ENCODE measurements around the gene PREX1. TPM values are rescaled to one million over a fixed set of nuclear protein-coding genes. Genes with fewer than 3 reads are reported as not detected.

The PREX1 gene
- total and polyA plus RNA-seq, 2 donors (not counting 3 experiments of a cell fraction or from before 2014, with no cell fraction given), result 51.3 to 72.9 TPM

DNA sequence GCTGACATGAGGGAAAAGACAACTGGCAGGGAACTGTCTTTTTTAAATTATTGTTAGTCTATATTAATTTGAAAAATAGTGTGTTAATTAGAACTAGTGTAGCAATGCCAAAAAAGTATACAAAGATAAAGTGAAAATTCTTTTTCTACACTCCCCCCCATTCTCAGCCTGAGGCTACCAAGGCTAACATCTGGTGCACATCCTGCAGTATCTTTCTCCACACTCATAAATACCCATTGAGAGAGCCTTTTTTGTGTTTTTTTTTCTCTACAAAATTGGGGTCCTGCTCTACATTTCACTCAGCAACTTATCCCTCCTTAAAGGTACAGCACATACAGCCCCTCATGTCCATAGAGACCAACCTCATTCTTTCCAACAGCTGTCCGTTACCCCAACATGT lies 20.7 kb downstream of the PREX1 start:
- Histone ChIP-seq H3K36me3 (ENCODE audit: control insufficient read depth in 2 of 2, extremely low read depth in 1 of 2, insufficient read depth in 2 of 2, low read length in 2 of 2) (no peaks in the 10 kb centered on the region), H3K4me1 (ENCODE audit: control insufficient read depth, extremely low read depth, insufficient read depth, low read length) (peaks cover 3% of the 10 kb centered on the region), H3K79me2 (ENCODE audit: control insufficient read depth, insufficient read depth, low read length) (peaks cover 98% of the 10 kb centered on the region), H3K9ac (replicated peaks; ENCODE audit: extremely low read depth, insufficient read depth, low read length) (no peak overlapping the region), H3K9me1 (replicated peaks; ENCODE audit: control insufficient read depth, extremely low read depth, insufficient read depth, low read length) (no peaks in the 10 kb centered on the region), H3K27ac (ENCODE audit: insufficient read depth, low read depth, low read length) (no peak overlapping the region), H3K4me3 (replicated peaks in 1 of 3; ENCODE audit: insufficient read depth in 1 of 3, low read depth in 1 of 3, low read length in 3 of 3) (no peak overlapping the region), H3K4me2 (ENCODE audit: insufficient read depth, low read length) (no peak overlapping the region), H3K27me3 (ENCODE audit: control insufficient read depth in 2 of 2, insufficient read depth in 2 of 2, low read length in 2 of 2) (no peaks in the 10 kb centered on the region), H3K9me3 (replicated peaks; ENCODE audit: control insufficient read depth, insufficient read depth, low read length) (no peaks in the 10 kb centered on the region), H4K20me1 (replicated peaks; ENCODE audit: control insufficient read depth, extremely low read depth, insufficient read depth, low read length) (peaks cover 2% of the 10 kb centered on the region), H2AFZ (ENCODE audit: low read depth, low read length) (no peak overlapping the region)
- CTCF ChIA-PET, result no interaction called here
- no peak for FAIRE-seq
- POLR2A ChIA-PET, result no interaction called here
- dilution Hi-C loops (cut with MboI; ENCODE audit: extremely low pct_ligation_motif_present, low sequenced_read_pairs), result no loop called here
- TF ChIP-seq FOS (IDR thresholded peaks at IDR 0.05; ENCODE audit: borderline replicate concordance, insufficient read depth, low read length) (no peak), MYC (IDR thresholded peaks at IDR 0.05; ENCODE audit: low read depth, low read length) (no peak), POLR2AphosphoS5 (IDR thresholded peaks at IDR 0.05; ENCODE audit: insufficient read depth, low read depth, low read length) (no peak), EZH2 (IDR thresholded peaks at IDR 0.05; ENCODE audit: borderline replicate concordance, low read depth, low read length, severe bottlenecking) (no peak), GATA2 (IDR thresholded peaks at IDR 0.05; ENCODE audit: insufficient read depth, insufficient read length, low read depth, low read length) (no peak), JUN (IDR thresholded peaks at IDR 0.05; ENCODE audit: borderline replicate concordance, insufficient read depth, insufficient read length, low read depth) (no peak), POLR2A (IDR thresholded peaks at IDR 0.05; ENCODE audit: low read depth, low read length) (no peak)
- TF ChIP-seq, protein P1, sequence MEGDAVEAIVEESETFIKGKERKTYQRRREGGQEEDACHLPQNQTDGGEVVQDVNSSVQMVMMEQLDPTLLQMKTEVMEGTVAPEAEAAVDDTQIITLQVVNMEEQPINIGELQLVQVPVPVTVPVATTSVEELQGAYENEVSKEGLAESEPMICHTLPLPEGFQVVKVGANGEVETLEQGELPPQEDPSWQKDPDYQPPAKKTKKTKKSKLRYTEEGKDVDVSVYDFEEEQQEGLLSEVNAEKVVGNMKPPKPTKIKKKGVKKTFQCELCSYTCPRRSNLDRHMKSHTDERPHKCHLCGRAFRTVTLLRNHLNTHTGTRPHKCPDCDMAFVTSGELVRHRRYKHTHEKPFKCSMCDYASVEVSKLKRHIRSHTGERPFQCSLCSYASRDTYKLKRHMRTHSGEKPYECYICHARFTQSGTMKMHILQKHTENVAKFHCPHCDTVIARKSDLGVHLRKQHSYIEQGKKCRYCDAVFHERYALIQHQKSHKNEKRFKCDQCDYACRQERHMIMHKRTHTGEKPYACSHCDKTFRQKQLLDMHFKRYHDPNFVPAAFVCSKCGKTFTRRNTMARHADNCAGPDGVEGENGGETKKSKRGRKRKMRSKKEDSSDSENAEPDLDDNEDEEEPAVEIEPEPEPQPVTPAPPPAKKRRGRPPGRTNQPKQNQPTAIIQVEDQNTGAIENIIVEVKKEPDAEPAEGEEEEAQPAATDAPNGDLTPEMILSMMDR (IDR thresholded peaks at IDR 0.05; ENCODE audit: extremely low read depth in 1 of 2, insufficient read depth in 1 of 2, low read depth in 1 of 2, low read length in 2 of 2), result no peak
- TF ChIP-seq, protein P2, sequence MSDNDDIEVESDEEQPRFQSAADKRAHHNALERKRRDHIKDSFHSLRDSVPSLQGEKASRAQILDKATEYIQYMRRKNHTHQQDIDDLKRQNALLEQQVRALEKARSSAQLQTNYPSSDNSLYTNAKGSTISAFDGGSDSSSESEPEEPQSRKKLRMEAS (IDR thresholded peaks at IDR 0.05; ENCODE audit: insufficient read depth, insufficient read length), result no peak
- intact Hi-C loops (cut with micrococcal nuclease), result no loop called here
- no peak for DNase-seq (ENCODE audit: low read depth, low spot score)
- BruUV-seq (replicated peaks), result no TSS peak
